SK-N-SH (cell line): ENCODE results near the gene THBS3. TPM values are rescaled to one million over a fixed set of nuclear protein-coding genes. Genes with fewer than 3 reads are reported as not detected.

Source experiments
- CHD2 ChIP-seq: fragments of 150-350 bp; IDR thresholded peaks from 2 replicates; pipeline ENCODE4 v1.6.1; 2018; ENCODE audit warnings: low read length; ENCODE audit not compliant: partially characterized antibody
- ELF1 ChIP-seq: IDR thresholded peaks from 2 replicates; pipeline ENCODE4 v1.4.0; 2012
- EP300 ChIP-seq, 2 experiments: IDR thresholded peaks; 2 replicates each; pipeline versions ENCODE4 v1.4.0 to v1.6.1; 2012; ENCODE audit warnings: borderline replicate concordance in 1 of 2, low read depth in 1 of 2, low read length in 1 of 2
- FOSL2 ChIP-seq: IDR thresholded peaks from 2 replicates; pipeline ENCODE4 v1.4.0; 2012; ENCODE audit warnings: low read depth, mild to moderate bottlenecking, moderate library complexity, borderline replicate concordance
- FOXJ3 ChIP-seq: sonication (generic); formaldehyde crosslinking; IDR thresholded peaks from 2 replicates; pipeline ENCODE4 v1.5.1; 2020; ENCODE audit warnings: mild to moderate bottlenecking, missing genetic modification reagents
- FOXM1 ChIP-seq: IDR thresholded peaks from 2 replicates; pipeline ENCODE4 v1.4.0; 2012; ENCODE audit warnings: low read depth, mild to moderate bottlenecking
- JUND ChIP-seq: IDR thresholded peaks from 2 replicates; pipeline ENCODE4 v1.4.0; 2012
- MAX ChIP-seq: IDR thresholded peaks from 2 replicates; pipeline ENCODE4 v1.4.0; 2012; ENCODE audit warnings: low read depth
- MXI1 ChIP-seq: IDR thresholded peaks from 2 replicates; pipeline ENCODE4 v1.6.1; 2012; ENCODE audit warnings: mild to moderate bottlenecking, low read depth, low read length, improper control_type of control experiment
- NFIC ChIP-seq: IDR thresholded peaks from 2 replicates; pipeline ENCODE4 v1.4.0; 2012; ENCODE audit warnings: borderline replicate concordance
- PBX3 ChIP-seq: IDR thresholded peaks from 2 replicates; pipeline ENCODE4; 2012
- POLR2AphosphoS5 ChIP-seq: IDR thresholded peaks from 2 replicates; pipeline ENCODE4 v1.6.1; 2012; ENCODE audit warnings: low read depth, low read length
- RAD21 ChIP-seq: IDR thresholded peaks from 2 replicates; pipeline ENCODE4 v1.6.1; 2012; ENCODE audit warnings: mild to moderate bottlenecking, low read length
- RCOR1 ChIP-seq: fragments of 150-350 bp; IDR thresholded peaks from 2 replicates; pipeline ENCODE4 v1.6.1; 2017; ENCODE audit warnings: antibody characterized with exemption, low read length
- REST ChIP-seq: IDR thresholded peaks from 2 replicates; pipeline ENCODE4 v1.6.1; 2012; ENCODE audit warnings: mild to moderate bottlenecking, low read depth, low read length, moderate library complexity
- RFX5 ChIP-seq: IDR thresholded peaks from 2 replicates; pipeline ENCODE4 v1.6.1; 2012; ENCODE audit warnings: mild to moderate bottlenecking, improper control_type of control experiment, low read length
- RXRA ChIP-seq: IDR thresholded peaks from 2 replicates; pipeline ENCODE4 v1.4.0; 2012; ENCODE audit warnings: low read depth, mild to moderate bottlenecking, borderline replicate concordance
- SIN3A ChIP-seq: IDR thresholded peaks from 2 replicates; pipeline ENCODE4 v1.6.1; 2012; ENCODE audit warnings: low read depth, mild to moderate bottlenecking, low read length, moderate library complexity, borderline replicate concordance
- ZBTB33 ChIP-seq: IDR thresholded peaks from 2 replicates; pipeline ENCODE4 v1.4.0; 2012; ENCODE audit warnings: low read depth, borderline replicate concordance
- polyA plus RNA-seq, 3 experiments: library from polyadenylated mRNA; depleted of rRNA; stranded (reverse); fragments of >200 nt; gene quantifications; 2 replicates each; pipeline ENCODE4 v1.2.3, GENCODE V29; 2012

Gene THBS3
- polyA plus RNA-seq, 1 of the 3 experiments (the other 2 are of a cell fraction): 124 TPM

GRCh38 chr1:155241069-155241679 is 33.5 kb upstream of the THBS3 start (continued):
- no peak for TF ChIP-seq REST
- TF ChIP-seq FOXJ3 (CRISPR knock-in tag): no peak
- TF ChIP-seq ZBTB33: peak; percentile 62; the same call in 1 of the 2 replicates
- peak; percentile 73; the same call in 1 of the 2 replicates for TF ChIP-seq MXI1
- TF ChIP-seq MAX: no peak
- peak; percentile 61; the same call in 1 of the 2 replicates for TF ChIP-seq RCOR1
- no peak; the same call in 1 of the 2 replicates for TF ChIP-seq PBX3
- TF ChIP-seq RFX5: no peak
- TF ChIP-seq POLR2AphosphoS5: peak; percentile 66; the same call in 1 of the 2 replicates
- TF ChIP-seq FOXM1: no peak
- no peak for TF ChIP-seq JUND
- TF ChIP-seq ELF1: peak; percentile 99
- TF ChIP-seq NFIC: no peak
- peak; percentile 84 for TF ChIP-seq CHD2
- no peak for TF ChIP-seq RXRA
- peak; percentile 95 for TF ChIP-seq SIN3A
- TF ChIP-seq FOSL2: no peak
- TF ChIP-seq EP300 (IDR thresholded peaks at IDR 0.05; ENCODE audit: borderline replicate concordance in 1 of 2, low read depth in 1 of 2, low read length in 1 of 2): peak in 1 of 2 experiments; percentile 20; a peak in 1 of 4 replicates
- no peak for TF ChIP-seq RAD21
